Body of pancreas (tissue), 4 donors: ENCODE data around the gene PCCA.

ENCODE experiments used
- POLR2A ChIP-seq, 3 donors: fragments of 450-650 bp; IDR thresholded peaks; one replicate each; pipeline ENCODE4 v1.6.1; 2016; ENCODE audit warnings: antibody characterized with exemption in 3 of 3, mild to moderate bottlenecking in 2 of 3
- TF ChIP-seq, protein P1 (sequence below), 7 experiments: fragments of 450-650 bp in 4 of 7; fragments of 200-600 bp in 3 of 7; sonication (generic) in 3 of 7; IDR thresholded peaks; one replicate each; pipeline ENCODE4 v1.5.1; 2016 to 2019; ENCODE audit warnings: antibody characterized with exemption in 7 of 7

DNA sequence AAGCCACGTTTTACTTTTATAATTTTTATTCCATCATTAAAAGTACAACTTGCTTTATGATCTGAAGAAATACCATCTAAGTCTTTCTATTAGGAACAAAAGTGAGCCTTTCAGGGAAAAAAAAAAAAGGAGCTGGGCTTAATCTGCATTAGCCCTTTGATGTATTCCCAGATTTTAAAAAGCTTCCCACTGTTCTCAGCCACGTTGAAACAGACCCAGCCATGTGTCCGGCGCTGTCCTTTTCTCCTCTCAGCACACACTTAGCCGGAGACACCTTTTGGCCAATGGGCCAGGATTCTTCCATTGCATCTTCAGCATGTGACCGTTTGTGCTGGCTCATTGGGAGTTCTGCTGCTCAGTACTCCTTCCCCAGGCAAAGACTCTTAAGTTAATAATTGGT is 394.2 kb downstream of the PCCA start:
- TF ChIP-seq, protein P1, sequence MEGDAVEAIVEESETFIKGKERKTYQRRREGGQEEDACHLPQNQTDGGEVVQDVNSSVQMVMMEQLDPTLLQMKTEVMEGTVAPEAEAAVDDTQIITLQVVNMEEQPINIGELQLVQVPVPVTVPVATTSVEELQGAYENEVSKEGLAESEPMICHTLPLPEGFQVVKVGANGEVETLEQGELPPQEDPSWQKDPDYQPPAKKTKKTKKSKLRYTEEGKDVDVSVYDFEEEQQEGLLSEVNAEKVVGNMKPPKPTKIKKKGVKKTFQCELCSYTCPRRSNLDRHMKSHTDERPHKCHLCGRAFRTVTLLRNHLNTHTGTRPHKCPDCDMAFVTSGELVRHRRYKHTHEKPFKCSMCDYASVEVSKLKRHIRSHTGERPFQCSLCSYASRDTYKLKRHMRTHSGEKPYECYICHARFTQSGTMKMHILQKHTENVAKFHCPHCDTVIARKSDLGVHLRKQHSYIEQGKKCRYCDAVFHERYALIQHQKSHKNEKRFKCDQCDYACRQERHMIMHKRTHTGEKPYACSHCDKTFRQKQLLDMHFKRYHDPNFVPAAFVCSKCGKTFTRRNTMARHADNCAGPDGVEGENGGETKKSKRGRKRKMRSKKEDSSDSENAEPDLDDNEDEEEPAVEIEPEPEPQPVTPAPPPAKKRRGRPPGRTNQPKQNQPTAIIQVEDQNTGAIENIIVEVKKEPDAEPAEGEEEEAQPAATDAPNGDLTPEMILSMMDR (IDR thresholded peaks at IDR 0.05): no peak
- TF ChIP-seq POLR2A (IDR thresholded peaks at IDR 0.05): no peak
